Activated gamma-delta T cell (primary cell): ENCODE measurements around the gene KRT35.

ENCODE experiments used
- DNase-seq: peaks from one replicate; lab custom pipeline; 2025; lab: John Stamatoyannopoulos, UW

KRT35 gene

DNA sequence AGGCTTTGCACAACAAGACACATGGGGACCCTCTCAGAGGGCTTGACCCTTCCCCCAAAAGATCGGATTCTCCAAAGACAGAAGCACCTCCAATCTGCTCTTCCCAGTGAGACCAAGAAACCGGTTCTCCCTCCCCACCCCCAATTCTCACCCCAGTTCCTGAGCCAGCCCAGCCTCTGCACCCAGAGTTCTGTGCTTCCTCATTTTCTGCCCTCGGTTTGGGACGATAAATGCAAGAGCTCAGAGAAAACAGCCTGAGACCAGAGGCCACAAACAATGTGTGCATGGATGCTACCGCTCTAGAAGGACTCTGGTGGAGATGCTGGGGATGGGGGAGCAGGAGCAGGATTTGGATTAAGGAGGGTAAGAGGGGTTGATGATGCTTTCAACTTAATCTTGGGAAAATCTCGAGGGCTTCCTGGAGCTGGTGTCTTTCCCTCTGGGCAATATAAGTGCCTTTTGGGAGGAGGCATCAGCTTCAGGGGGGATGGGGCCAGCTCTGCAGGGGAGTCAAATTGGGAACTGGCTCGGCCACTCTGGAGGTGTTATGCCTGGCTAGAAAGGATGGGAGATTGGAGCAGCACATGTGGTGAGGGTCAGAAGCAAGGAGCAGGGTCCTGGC lies 31.7 kb upstream of the KRT35 start:
- DNase-seq = no peak

- no peak for DNase-seq
Measured at GRCh38 chr17:41511716-41512115, 30.8 kb upstream of the KRT35 start.

- DNase-seq = no peak
Measured at GRCh38 chr17:41511116-41511515, 30.2 kb upstream of the KRT35 start.

- DNase-seq = no peak
Measured at GRCh38 chr17:41510251-41511065, 29.5 kb upstream of the KRT35 start.

- DNase-seq = no peak
Measured at GRCh38 chr17:41507315-41507880, 26.4 kb upstream of the KRT35 start.

DNA sequence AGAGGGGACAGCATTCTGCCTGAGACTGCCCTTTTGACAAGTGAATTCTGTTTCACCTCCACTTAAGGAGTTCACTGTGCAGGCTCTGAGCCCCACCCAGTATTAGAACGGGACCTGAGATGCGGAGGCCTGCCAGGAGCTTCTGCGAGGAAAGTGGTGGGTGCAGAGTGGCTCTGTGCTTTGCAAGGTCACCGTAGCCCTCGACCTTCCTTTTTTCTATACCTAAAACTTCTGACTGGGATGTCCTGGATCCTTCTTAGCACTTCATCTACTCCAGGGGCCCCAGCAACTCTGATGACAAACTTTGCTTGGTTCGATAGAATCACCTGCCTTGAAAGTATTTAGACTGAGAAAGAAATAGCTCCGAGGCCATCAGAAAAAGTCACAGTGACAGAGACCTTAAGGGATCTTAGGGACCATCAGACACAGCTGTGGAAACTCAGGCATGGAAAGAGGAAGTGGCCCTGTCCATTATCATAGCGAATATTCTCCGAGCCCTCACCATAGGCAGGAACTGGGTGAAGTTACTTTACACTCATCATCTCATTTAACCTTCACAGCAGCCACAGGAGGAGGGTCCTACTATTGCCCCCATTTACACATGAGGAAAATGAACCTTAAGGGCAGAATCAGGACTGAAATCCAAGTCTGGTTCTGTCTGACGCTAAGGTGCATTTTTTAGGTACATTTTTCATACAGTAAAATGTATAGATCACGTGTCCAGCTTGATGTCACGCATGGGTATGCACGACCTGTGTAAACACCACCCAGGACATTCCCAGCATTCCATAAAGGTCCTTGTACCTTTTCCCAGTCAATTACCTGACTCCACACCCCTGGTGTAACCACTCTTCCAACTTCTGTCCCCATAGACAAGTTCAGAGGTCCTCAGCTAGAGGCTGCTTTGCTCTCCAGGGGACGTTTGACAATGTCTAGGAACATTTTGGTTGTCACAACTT lies 25.1 kb upstream of the KRT35 start:
- no peak for DNase-seq

DNA sequence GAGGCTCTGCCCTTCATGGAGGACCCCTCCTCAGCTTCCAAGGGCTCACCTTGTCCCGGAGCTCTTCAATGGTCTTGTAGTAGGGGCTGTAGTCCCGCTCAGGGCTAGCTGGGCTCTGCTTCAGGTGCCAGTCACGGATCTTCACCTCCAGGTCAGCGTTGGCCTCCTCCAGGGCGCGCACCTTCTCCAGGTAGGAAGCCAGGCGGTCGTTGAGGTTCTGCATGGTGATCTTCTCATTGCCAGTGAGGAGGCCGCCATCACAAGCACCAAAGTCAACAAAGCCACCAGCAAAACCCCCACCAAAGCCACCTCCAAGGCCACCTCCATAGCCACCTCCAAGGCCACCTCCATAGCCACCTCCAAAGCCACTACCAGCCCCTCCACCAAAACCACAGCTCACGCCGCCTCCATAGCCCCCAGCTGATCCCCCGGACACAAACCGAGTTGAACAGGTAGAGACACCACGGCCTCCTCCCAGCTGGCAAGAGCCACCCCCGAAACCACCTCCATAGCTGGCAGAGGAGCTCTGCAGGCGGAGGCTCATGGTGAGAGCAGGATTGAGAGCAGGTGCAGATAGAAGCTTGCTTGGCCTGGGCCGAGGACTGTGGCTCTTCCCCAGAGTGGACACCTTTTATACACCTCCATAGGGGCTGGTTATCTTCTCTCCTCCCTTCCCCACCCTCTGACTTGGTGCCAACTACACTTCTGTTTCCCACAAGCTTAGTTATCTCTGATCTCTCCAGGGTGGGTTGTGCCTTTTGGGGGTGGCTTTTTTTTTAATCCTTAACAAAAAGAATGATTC lies 24.3 kb upstream of the KRT35 start, which contains the start of gene KRT13:
KRT13 (minus strand) TSS at position 606 of the 802 bp plus-strand sequence; CDS start at position 544, 62 bp downstream.
- DNase-seq = no peak

DNA sequence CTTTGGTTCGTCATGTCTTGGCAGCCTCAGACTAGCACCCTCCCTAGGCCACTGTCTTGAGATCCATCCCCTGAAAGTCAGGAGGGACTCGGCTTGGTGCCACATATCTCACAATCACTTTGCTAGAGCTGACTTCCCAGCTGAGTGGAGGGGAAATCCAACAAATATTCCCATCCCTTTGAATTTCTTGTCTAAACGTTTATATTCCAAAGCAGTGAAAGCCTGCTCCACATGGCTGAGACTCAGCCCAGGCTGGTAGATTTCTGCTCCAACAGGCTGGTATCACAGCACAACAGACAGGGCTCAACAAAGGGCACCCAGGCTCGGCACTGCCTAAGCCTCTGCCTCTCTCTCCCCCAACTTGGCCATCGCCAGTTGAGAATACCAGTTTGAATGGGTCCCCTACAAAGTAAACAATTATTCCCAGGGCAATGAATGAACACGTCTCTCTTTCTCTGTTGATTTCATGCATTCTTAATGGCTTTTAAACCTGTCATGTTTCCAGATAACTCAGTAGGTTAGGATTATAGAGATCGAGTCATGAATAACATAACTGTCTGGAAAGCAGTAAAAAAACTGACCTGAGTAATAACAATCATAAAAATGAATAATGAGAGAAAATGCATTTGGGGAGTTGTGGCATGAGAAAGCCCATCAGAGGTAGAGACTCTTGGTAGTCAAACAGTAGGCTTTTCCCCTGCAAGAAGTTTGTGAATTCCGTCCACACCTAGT lies 23.5 kb upstream of the KRT35 start:
- DNase-seq = no peak

DNA sequence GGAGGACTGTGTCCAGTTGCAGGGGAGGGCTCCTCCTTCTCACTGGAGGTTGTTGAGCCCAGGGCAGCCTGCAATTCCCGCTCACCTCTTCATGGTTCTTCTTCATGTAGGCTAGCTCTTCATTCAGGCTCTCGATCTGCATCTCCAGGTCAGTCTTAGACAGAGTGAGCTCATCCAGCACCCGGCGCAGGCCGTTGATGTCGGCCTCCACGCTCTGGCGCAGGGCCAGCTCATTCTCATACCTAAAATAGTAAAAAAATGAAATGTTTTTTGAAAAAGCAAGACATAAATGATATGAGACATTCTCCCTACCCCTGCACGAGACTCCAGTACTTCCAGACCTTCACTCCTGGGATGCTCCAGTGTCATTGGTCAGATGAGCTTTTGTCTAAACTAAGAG lies 22.3 kb upstream of the KRT35 start:
- DNase-seq = no peak

- DNase-seq = no peak
Measured at GRCh38 chr17:41500131-41500911, 19.4 kb upstream of the KRT35 start.

GRCh38 chr17:41499714-41500113 lies 18.8 kb upstream of the KRT35 start:
- no peak for DNase-seq

DNA sequence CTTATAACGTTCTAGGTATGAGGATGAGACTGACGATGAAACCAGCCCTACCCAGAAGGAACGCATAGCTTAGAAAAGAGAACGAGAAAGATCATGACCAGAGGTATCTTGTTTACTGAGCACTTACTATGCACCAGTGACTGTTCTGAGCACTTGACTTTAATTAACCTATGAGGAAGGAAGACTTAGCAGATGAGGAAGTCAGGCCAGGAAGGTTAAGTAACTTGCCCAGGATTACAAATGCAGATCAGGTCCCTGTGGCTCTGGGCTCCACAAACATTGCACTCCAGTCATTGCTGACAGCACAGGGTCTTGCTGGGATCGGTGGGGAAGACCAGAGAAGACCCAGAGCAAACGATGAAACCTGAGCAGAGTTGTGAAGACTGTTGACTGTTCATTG lies 17.3 kb upstream of the KRT35 start:
- no peak for DNase-seq

DNA sequence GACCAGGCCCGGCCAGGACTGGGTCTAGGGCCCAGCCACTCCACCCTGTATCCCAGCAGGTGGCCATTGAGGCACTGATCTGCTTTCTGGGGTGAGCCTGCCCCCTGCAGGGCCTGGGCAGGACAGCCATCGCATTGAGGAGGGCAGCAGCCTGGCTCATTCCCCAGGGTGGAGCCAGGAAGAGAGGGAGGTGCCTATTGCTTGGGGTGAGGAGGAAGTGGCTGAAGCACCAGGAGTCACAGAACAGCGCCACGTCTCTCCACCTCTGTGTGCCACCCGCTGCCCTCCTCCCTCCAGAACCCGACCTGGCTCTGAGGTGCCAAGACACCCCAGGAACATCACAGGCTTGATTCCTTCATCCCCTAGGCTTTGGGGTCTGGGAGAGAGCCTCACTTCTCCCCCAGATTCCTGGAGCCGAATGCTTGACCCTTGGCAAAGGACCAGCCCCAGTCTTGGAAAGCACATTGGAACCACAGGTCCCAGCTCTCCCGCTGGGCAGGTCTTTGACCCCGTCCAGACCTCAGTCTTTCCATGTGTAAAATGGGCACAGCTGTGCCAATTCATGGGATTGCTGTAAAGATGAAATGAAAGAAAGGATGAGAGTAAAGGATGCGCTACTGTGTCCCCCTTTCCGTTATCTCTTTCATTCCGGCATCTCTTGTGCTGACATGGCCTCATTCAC lies 16.0 kb upstream of the KRT35 start:
- no peak for DNase-seq

- DNase-seq = no peak
Measured at GRCh38 chr17:41494524-41494923, 13.6 kb upstream of the KRT35 start.

DNA sequence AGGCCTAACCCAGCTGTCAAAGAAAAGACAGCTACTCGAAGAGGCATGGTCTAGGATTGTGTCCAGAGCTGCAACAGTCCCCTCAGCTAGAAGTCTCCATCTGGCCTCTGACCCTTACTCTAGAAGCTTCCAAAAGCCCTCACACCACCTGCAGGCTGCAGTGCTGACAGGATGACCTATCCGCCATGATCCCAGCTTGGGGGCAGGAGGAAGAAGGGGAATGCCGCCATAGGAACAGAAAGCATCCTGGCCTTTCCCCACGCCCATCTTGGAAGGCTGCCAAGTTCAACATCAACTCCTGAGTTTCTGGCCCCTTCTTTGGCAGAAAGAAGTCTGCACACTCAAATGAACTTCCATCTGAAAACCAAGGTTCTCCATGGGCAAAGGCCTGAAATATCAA lies 11.8 kb upstream of the KRT35 start:
- DNase-seq = no peak

- DNase-seq = no peak
Measured at GRCh38 chr17:41492351-41492750, 11.4 kb upstream of the KRT35 start.

DNA sequence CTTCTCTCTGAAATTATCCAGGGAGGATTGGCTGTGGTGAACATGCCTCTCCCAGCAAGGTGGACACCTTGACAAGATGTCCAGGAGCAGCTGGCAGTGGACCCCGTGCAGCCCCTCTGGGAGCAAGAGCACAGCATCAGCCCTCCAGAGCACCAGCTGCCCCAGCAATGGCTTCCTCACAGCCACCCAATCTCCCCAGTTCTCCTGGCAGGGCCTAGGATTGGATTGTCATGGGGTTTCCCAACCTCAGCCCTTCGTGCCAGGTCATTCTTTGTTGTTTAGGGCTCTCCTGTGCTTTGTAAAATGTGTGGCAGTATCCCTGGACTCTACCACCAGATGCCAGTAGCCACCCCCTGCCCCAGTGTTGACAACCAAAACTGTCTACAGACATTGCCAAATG lies 10.5 kb upstream of the KRT35 start:
- no peak for DNase-seq

DNA sequence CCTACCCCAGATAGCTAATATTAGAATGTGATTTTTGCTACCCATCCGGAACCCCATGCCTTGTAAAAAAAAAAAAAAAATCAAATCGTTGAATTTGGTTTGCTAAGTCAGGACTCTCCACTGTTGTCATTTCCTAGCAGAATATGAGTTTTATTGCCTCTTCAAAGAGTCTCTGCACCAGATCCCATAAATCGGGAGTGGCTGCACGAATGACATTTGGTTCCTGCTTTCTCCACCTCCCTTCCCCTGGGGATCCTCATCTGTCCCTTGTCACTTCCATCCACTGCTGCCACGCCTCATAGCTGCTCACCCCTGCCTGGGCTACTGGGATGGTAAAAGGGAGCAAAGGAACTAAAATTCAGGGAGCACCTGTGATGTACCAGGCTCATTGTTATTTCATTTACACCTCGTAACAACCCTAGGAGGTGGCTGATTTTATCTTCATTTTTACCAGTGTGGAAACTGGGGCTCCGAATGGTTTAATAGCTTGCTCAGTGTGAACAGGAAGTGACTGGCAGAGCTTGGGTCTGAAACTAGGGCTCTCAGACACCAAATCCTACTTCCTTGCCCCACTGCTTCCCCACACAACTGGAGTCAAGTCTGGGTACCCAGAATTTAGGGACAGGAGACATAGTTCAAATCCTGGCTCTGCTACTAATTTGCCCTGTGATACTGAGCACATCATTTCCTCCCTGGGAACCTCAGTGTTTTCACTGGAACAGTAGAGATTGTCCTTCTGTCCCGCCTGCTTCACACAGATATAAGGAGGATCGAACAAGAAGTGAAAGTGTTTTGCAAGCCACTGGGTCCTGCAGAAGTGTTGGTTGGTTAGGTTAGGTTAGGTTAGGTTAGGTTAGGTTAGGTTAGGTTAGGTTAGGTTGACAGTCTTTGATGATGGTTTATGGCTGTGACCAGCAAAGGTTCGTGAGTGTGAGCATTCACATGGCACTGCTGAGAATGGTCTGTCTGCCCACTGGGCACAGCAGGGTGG lies 9.3 kb upstream of the KRT35 start:
- DNase-seq = no peak
